H1 (cell line): ENCODE data around the gene ADSS1. TPM values are rescaled to one million over a fixed set of nuclear protein-coding genes. Genes with fewer than 3 reads are reported as not detected.

Experiments used
- CTCF ChIA-PET: fragments of 300-600 bp; sonication (Branson Sonifier 250); formaldehyde crosslinking; loops from one replicate; lab custom pipeline; 2021; ENCODE audit not compliant: partially characterized antibody; lab: Charles Lee
- POLR2A ChIA-PET: fragments of 300-600 bp; sonication (Branson Sonifier 250); formaldehyde crosslinking; loops from one replicate; lab custom pipeline; 2021; ENCODE audit warnings: inconsistent platforms; ENCODE audit not compliant: partially characterized antibody; lab: Charles Lee
- DNase-seq, 2 experiments: peaks; one replicate each; pipeline versions ENCODE4 v3.0.0 to v3.0.0-alpha.2; 2010 to 2022; ENCODE audit warnings: low spot score in 2 of 2, low read depth in 1 of 2, mixed read lengths in 1 of 2
- FAIRE-seq: peaks from 2 replicates; lab custom pipeline; 2011; peaks lifted over from hg19 to GRCh38; lab: Jason Lieb, UNC
- H2AFZ ChIP-seq: 2 replicates; pipeline ENCODE4 v1.8.1; 2012; ENCODE audit warnings: low read length, inconsistent platforms
- H2AK5ac ChIP-seq: 2 replicates; pipeline ENCODE4 v1.6.1; 2013; ENCODE audit warnings: low read depth, low read length
- H2BK120ac ChIP-seq: replicated peaks from 2 replicates; pipeline ENCODE3; 2013; ENCODE audit warnings: low read depth, low read length, inconsistent platforms
- H2BK12ac ChIP-seq: 2 replicates; pipeline ENCODE4 v1.6.1; 2013; ENCODE audit warnings: low read depth, low read length
- H2BK15ac ChIP-seq: 2 replicates; pipeline ENCODE4 v1.6.1; 2013; ENCODE audit warnings: low read length
- H2BK20ac ChIP-seq: 2 replicates; pipeline ENCODE4 v1.6.1; 2013; ENCODE audit warnings: low read length
- H2BK5ac ChIP-seq: 2 replicates; pipeline ENCODE4 v1.6.1; 2013; ENCODE audit warnings: low read depth, low read length
- H3K14ac ChIP-seq: 2 replicates; pipeline ENCODE4 v1.6.1; 2013; ENCODE audit warnings: inconsistent platforms; ENCODE audit not compliant: insufficient read length
- H3K18ac ChIP-seq: 2 replicates; pipeline ENCODE4 v1.6.1; 2013; ENCODE audit warnings: low read length; ENCODE audit errors: extremely low read depth
- H3K23ac ChIP-seq: 2 replicates; pipeline ENCODE4 v1.6.1; 2013; ENCODE audit warnings: inconsistent platforms; ENCODE audit not compliant: insufficient read length
- H3K23me2 ChIP-seq: 2 replicates; pipeline ENCODE4 v1.6.1; 2013; ENCODE audit warnings: low read depth, low read length
- H3K27ac ChIP-seq: 2 replicates; pipeline ENCODE4 v1.6.1; 2011; ENCODE audit warnings: low read depth, low read length, inconsistent platforms
- H3K27me3 ChIP-seq, 4 experiments: replicated peaks in 1 of 4; 1 replicate in 1 of 4; 2 replicates in 3 of 4; pipeline versions ENCODE4 v1.6.1 to v1.8.1; 2011 to 2013; ENCODE audit warnings: low read length in 3 of 4, mild to moderate bottlenecking in 3 of 4, inconsistent platforms in 2 of 4, mixed read lengths in 2 of 4, moderate library complexity in 1 of 4; ENCODE audit not compliant: control insufficient read depth in 3 of 4, insufficient read depth in 3 of 4; ENCODE audit errors: extremely low read depth in 1 of 4
- H3K36me3 ChIP-seq, 4 experiments: 2 replicates each; pipeline versions ENCODE4 v1.6.1 to v1.8.1; 2011 to 2013; ENCODE audit warnings: mild to moderate bottlenecking in 4 of 4, low read length in 3 of 4, moderate library complexity in 2 of 4, control low read depth in 1 of 4, inconsistent platforms in 1 of 4; ENCODE audit not compliant: insufficient read depth in 4 of 4, control insufficient read depth in 2 of 4
- H3K4ac ChIP-seq: replicated peaks from 2 replicates; pipeline ENCODE3; 2013; ENCODE audit warnings: low read length, low read depth, mixed read lengths, inconsistent platforms; ENCODE audit not compliant: insufficient read length
- H3K4me1 ChIP-seq, 4 experiments: replicated peaks in 1 of 4; 1 replicate in 1 of 4; 2 replicates in 3 of 4; pipeline versions ENCODE4 v1.6.1 to v1.8.1; 2011 to 2013; ENCODE audit warnings: low read length in 3 of 4, inconsistent platforms in 2 of 4, mixed read lengths in 1 of 4; ENCODE audit not compliant: insufficient read depth in 4 of 4, control insufficient read depth in 3 of 4
- H3K4me2 ChIP-seq, 2 experiments: 2 replicates each; pipeline versions ENCODE4 v1.6.1 to v1.8.1; 2011 to 2013; ENCODE audit warnings: low read depth in 2 of 2, low read length in 2 of 2, control low read depth in 1 of 2, inconsistent platforms in 1 of 2, mild to moderate bottlenecking in 1 of 2; ENCODE audit not compliant: insufficient read depth in 1 of 2
- H3K4me3 ChIP-seq, 4 experiments: fragments of 200-600, 300-600 bp in 1 of 4; sonication (generic), shearing (Covaris generic), sonication (Bioruptor Twin) in 1 of 4; 2 replicates each; pipeline versions ENCODE4 v1.5.1 to v1.8.1; 2011 to 2016; ENCODE audit warnings: low read length in 4 of 4, low read depth in 3 of 4, control low read depth in 2 of 4, inconsistent platforms in 2 of 4, mild to moderate bottlenecking in 2 of 4, mixed read lengths in 1 of 4, moderate library complexity in 1 of 4; ENCODE audit not compliant: insufficient read depth in 2 of 4; ENCODE audit errors: extremely low read depth in 1 of 4
- H3K56ac ChIP-seq: replicated peaks from 2 replicates; pipeline ENCODE3; 2013; ENCODE audit warnings: low read depth, mild to moderate bottlenecking, mixed read lengths, low read length, inconsistent platforms; ENCODE audit not compliant: insufficient read length
- H3K79me1 ChIP-seq: 2 replicates; pipeline ENCODE4 v1.6.1; 2013; ENCODE audit warnings: low read depth, low read length, control low read depth
- H3K79me2 ChIP-seq, 2 experiments: 2 replicates each; pipeline versions ENCODE4 v1.6.1 to v1.8.1; 2012 to 2013; ENCODE audit warnings: low read length in 2 of 2, mild to moderate bottlenecking in 2 of 2, inconsistent platforms in 1 of 2; ENCODE audit not compliant: insufficient read depth in 2 of 2, control insufficient read depth in 1 of 2
- H3K9ac ChIP-seq, 4 experiments: replicated peaks in 1 of 4; 1 replicate in 1 of 4; 2 replicates in 3 of 4; pipeline versions ENCODE4 v1.6.1 to v1.8.1; 2011 to 2013; ENCODE audit warnings: low read depth in 3 of 4, low read length in 3 of 4, control low read depth in 2 of 4, mild to moderate bottlenecking in 2 of 4, moderate library complexity in 2 of 4, inconsistent platforms in 1 of 4; ENCODE audit errors: extremely low read depth in 1 of 4
- H3K9me3 ChIP-seq, 2 experiments: 2 replicates each; pipeline versions ENCODE4 v1.6.1 to v1.8.1; 2012 to 2013; ENCODE audit warnings: mild to moderate bottlenecking in 2 of 2, moderate library complexity in 2 of 2, control low read depth in 1 of 2, inconsistent platforms in 1 of 2, low read depth in 1 of 2, low read length in 1 of 2, mixed read lengths in 1 of 2; ENCODE audit not compliant: insufficient read depth in 2 of 2
- H4K20me1 ChIP-seq, 2 experiments: replicated peaks in 1 of 2; 2 replicates each; pipeline versions ENCODE3 to v1.8.1; 2011 to 2013; ENCODE audit warnings: inconsistent platforms in 2 of 2, low read length in 2 of 2, mild to moderate bottlenecking in 1 of 2; ENCODE audit not compliant: insufficient read depth in 2 of 2, control insufficient read depth in 1 of 2
- H4K5ac ChIP-seq: 2 replicates; pipeline ENCODE4 v1.6.1; 2013; ENCODE audit warnings: low read length, low read depth, mixed read lengths, inconsistent platforms; ENCODE audit not compliant: insufficient read length
- H4K8ac ChIP-seq: 2 replicates; pipeline ENCODE4 v1.8.0; 2013; ENCODE audit warnings: mild to moderate bottlenecking, moderate library complexity, low read length, inconsistent platforms; ENCODE audit not compliant: insufficient read depth; ENCODE audit errors: extremely low read depth
- H4K91ac ChIP-seq: replicated peaks from 2 replicates; pipeline ENCODE3; 2013; ENCODE audit warnings: low read length, mixed read lengths, inconsistent platforms; ENCODE audit not compliant: insufficient read length
- BACH1 ChIP-seq: IDR thresholded peaks from 2 replicates; pipeline ENCODE4 v1.6.1; 2012; ENCODE audit warnings: low read length, improper control_type of control experiment
- CTBP2 ChIP-seq: IDR thresholded peaks from 2 replicates; pipeline ENCODE4 v1.7.0; 2011; ENCODE audit warnings: borderline replicate concordance, mild to moderate bottlenecking, moderate library complexity, mixed read lengths, low read length; ENCODE audit not compliant: insufficient read depth, insufficient read length
- MAFK ChIP-seq: IDR thresholded peaks from 2 replicates; pipeline ENCODE4 v1.6.1; 2012; ENCODE audit warnings: low read depth, mild to moderate bottlenecking, improper control_type of control experiment, low read length
- POLR2AphosphoS5 ChIP-seq: IDR thresholded peaks from 2 replicates; pipeline ENCODE4 v1.6.1; 2011; ENCODE audit warnings: low read depth, low read length
- SIRT6 ChIP-seq: IDR thresholded peaks from one replicate; pipeline ENCODE4 v1.7.1; 2012; ENCODE audit warnings: low read length, inconsistent platforms
- SP4 ChIP-seq: IDR thresholded peaks from 2 replicates; pipeline ENCODE4 v1.6.1; 2012; ENCODE audit warnings: low read length, inconsistent platforms
- TAF1 ChIP-seq: IDR thresholded peaks from 2 replicates; pipeline ENCODE4 v1.6.1; 2011; ENCODE audit warnings: mild to moderate bottlenecking, low read depth, low read length
- TBP ChIP-seq: IDR thresholded peaks from 2 replicates; pipeline ENCODE4 v1.6.1; 2011; ENCODE audit warnings: low read depth, low read length, improper control_type of control experiment
- TEAD4 ChIP-seq: IDR thresholded peaks from 2 replicates; pipeline ENCODE4 v1.6.1; 2012; ENCODE audit warnings: low read depth, low read length, inconsistent platforms, mixed read lengths
- WGBS, 2 experiments: shearing (Covaris generic) in 1 of 2; methylation state at CpG; one replicate each; pipeline versions ENCODE4 v1.1.6 to v1.1.7; 2013 to 2015; ENCODE audit warnings: low lambda C conversion rate in 2 of 2, mixed read lengths in 2 of 2, inconsistent platforms in 1 of 2, low coverage in 1 of 2, missing lambda C conversion rate in 1 of 2; ENCODE audit not compliant: insufficient replicate concordance in 2 of 2, insufficient coverage in 1 of 2, insufficient read length in 1 of 2; ENCODE audit errors: extremely low coverage in 1 of 2, missing lambda C conversion rate in 1 of 2; 5-methylcytosine and 5-hydroxymethylcytosine counted together
- polyA plus RNA-seq, 7 experiments: library from polyadenylated mRNA; depleted of rRNA in 3 of 7; stranded (reverse) in 5 of 7; unstranded in 2 of 7; fragments of >200 nt in 5 of 7; fragments of 200-250 nt in 2 of 7; gene quantifications; 1 replicate in 5 of 7; 2 replicates in 1 of 7; 4 replicates in 1 of 7; pipeline versions ENCODE4 v1.2.1 to v1.2.3, GENCODE V29; 2011 to 2013; ENCODE audit warnings: missing spikeins in 2 of 7, mixed read lengths in 2 of 7
- total RNA-seq: library from RNA; stranded (reverse); fragmentation: NEBNext Ultra II Directional; extraction: Animal tissue kit (Norgen Biotek cat#: 25700); gene quantifications from 2 replicates; pipeline ENCODE4 v1.2.1, GENCODE V29; 2021
- TF ChIP-seq, protein P1 (sequence below): IDR thresholded peaks from 2 replicates; pipeline ENCODE4 v1.6.1; 2012; ENCODE audit warnings: low read length, inconsistent platforms

The ADSS1 gene
- total and polyA plus RNA-seq, 2 of the 8 experiments (the other 6 are each of a cell fraction or from before 2014, with no cell fraction given) = 7.1 to 7.9 TPM

DNA sequence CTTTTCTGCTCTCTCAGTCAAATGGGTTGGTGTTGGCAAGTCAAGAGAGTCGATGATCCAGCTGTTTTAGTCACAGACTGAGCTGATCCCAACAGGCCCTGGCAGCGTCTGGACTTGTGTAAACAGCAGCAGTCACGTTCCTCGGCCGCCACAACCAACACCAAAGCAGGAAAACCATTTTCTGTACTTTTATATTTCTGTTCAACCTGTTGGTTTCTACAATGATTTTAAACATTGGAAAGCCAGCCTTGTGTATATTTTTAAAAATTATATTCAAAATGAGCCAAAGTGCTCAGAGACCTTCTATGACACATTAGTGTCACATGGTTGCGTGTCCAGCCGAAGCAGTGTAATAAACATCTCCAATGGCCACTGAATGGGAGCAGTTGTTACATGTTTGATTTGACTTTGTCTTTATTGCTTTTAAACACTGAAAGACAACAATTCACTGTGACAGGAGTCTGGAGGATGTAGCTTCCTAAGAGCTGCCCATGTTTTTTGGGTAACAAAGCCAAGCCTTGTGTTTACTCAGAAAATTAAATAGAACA, 23.0 kb downstream of the ADSS1 start:
- no peak overlapping the region for H3K56ac ChIP-seq
- no peak overlapping the region for H2BK5ac ChIP-seq
- H4K20me1 ChIP-seq = peaks cover 0 to 3% of the 10 kb centered on the region in 2 experiments
- no peak overlapping the region for H4K8ac ChIP-seq
- H3K4me2 ChIP-seq = no peak overlapping the region
- no peak overlapping the region for H2BK120ac ChIP-seq
- no peaks in the 10 kb centered on the region for H3K23me2 ChIP-seq
- H3K79me1 ChIP-seq = no peaks in the 10 kb centered on the region
- POLR2A ChIA-PET = interaction anchor here (1.8 kb wide), 1 partner anchor 10 kb away, joined by 6 read pairs; no protein-coding TSS in a partner anchor
- H3K14ac ChIP-seq = no peak overlapping the region
- H4K91ac ChIP-seq = no peak overlapping the region
- H2AK5ac ChIP-seq = no peak overlapping the region
- no peak for TF ChIP-seq BACH1
- TF ChIP-seq SP4 = no peak
- TF ChIP-seq POLR2AphosphoS5 = no peak
- TF ChIP-seq TBP = no peak
- TF ChIP-seq TEAD4 = no peak
- no peak for TF ChIP-seq SIRT6
- TF ChIP-seq MAFK = no peak
- no peak for TF ChIP-seq CTBP2
- TF ChIP-seq, protein P1, sequence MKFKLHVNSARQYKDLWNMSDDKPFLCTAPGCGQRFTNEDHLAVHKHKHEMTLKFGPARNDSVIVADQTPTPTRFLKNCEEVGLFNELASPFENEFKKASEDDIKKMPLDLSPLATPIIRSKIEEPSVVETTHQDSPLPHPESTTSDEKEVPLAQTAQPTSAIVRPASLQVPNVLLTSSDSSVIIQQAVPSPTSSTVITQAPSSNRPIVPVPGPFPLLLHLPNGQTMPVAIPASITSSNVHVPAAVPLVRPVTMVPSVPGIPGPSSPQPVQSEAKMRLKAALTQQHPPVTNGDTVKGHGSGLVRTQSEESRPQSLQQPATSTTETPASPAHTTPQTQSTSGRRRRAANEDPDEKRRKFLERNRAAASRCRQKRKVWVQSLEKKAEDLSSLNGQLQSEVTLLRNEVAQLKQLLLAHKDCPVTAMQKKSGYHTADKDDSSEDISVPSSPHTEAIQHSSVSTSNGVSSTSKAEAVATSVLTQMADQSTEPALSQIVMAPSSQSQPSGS = no peak
- no peak for TF ChIP-seq TAF1
- no peak overlapping the region for H3K4me3 ChIP-seq
- no peak overlapping the region for H2BK20ac ChIP-seq
- H2BK12ac ChIP-seq = no peak overlapping the region
- WGBS, 2 experiments = 87% methylated on average over 7 of the region's 7 CpGs; no CpG with 5 or more reads in 1 of the 2 experiments
- CTCF ChIA-PET = interaction anchor here (0.8 kb wide), 1 partner anchor 24 kb away, joined by 3 read pairs; no protein-coding TSS in a partner anchor
- peaks cover 9 to 23% of the 10 kb centered on the region in 2 experiments for H3K9me3 ChIP-seq
- no peak for DNase-seq
- no peak overlapping the region for H3K23ac ChIP-seq
- no peak overlapping the region for H4K5ac ChIP-seq
- no peak overlapping the region for H2BK15ac ChIP-seq
- no peak overlapping the region for H3K27ac ChIP-seq
- no peak overlapping the region for H3K9ac ChIP-seq
- H2AFZ ChIP-seq = no peak overlapping the region
- no peak overlapping the region for H3K18ac ChIP-seq
- H3K36me3 ChIP-seq = peaks cover 0 to 8% (median 0%) of the 10 kb centered on the region in 4 experiments; a peak in 1 of 8 replicates
- H3K79me2 ChIP-seq = no peaks in the 10 kb centered on the region
- H3K27me3 ChIP-seq = peaks cover 0 to 2% (median 0%) of the 10 kb centered on the region in 4 experiments; a peak in 1 of 7 replicates
- no peak for FAIRE-seq
- no peak overlapping the region for H3K4ac ChIP-seq
- H3K4me1 ChIP-seq = peaks cover 0 to 4% (median under 1%) of the 10 kb centered on the region in 4 experiments; a peak in 2 of 7 replicates
